ENCODE data around the gene CYP1B1. TPM values are rescaled to one million over a fixed set of nuclear protein-coding genes. Genes with fewer than 3 reads are reported as not detected.

The CYP1B1 gene
- total and polyA plus RNA-seq, 2 of the 13 experiments (the other 11 are each of a cell fraction or from before 2014, with no cell fraction given) = not detected

GRCh38 chr2:38107738-38108410, 31.9 kb upstream of the CYP1B1 start:
- no peak overlapping the region for H3K27ac ChIP-seq (ENCODE audit: extremely low read length, insufficient read depth, low read length)
- H3K36me3 ChIP-seq (replicated peaks in 1 of 2; ENCODE audit: control insufficient read depth in 1 of 2, insufficient read depth in 2 of 2, low read length in 2 of 2) = no peaks in the 10 kb centered on the region
- in situ Hi-C loops (cut with HindIII; ENCODE audit: extremely low pct_ligation_motif_present, low pct_unique_long_range_greater_than_20kb) (no loop called here), intact Hi-C loops (cut with micrococcal nuclease; ENCODE audit: unreplicated experiment) (no loop called here)
- no peak overlapping the region for H2AFZ ChIP-seq (ENCODE audit: low read length)
- ChIA-PET POLR2A (no interaction called here), CTCF (ENCODE audit: low intra/inter-chr PET ratio, low total read pairs) (no interaction called here)
- H3K4me3 ChIP-seq (replicated peaks in 1 of 3; ENCODE audit: insufficient read depth in 1 of 3, low read depth in 2 of 3, low read length in 3 of 3) = no peak overlapping the region
- H3K4me2 ChIP-seq (ENCODE audit: low read depth, low read length) = no peak overlapping the region
- BruUV-seq (replicated peaks) = no TSS peak
- no peaks in the 10 kb centered on the region for H3K9me3 ChIP-seq (ENCODE audit: low read length)
- no peak for ATAC-seq
- no peak overlapping the region for H3K9ac ChIP-seq (ENCODE audit: insufficient read depth, low read depth, low read length)
- peaks cover 0 to 8% of the 10 kb centered on the region in 2 experiments; a peak in 2 of 5 replicates for H3K27me3 ChIP-seq (ENCODE audit: control insufficient read depth in 1 of 2, insufficient read depth in 2 of 2, low read length in 2 of 2)
- no peaks in the 10 kb centered on the region for H4K20me1 ChIP-seq (ENCODE audit: insufficient read depth, low read length)
- DNase-seq (ENCODE audit: low spot score) = no peak
- TF ChIP-seq KIAA2018 (CRISPR knock-in tag; IDR thresholded peaks at IDR 0.05; ENCODE audit: borderline replicate concordance) (no peak), KAT7 (CRISPR knock-in tag; IDR thresholded peaks at IDR 0.05; ENCODE audit: borderline replicate concordance) (no peak), ZNF83 (CRISPR knock-in tag; IDR thresholded peaks at IDR 0.05; ENCODE audit: borderline replicate concordance) (no peak), RFX3 (CRISPR knock-in tag; IDR thresholded peaks at IDR 0.05) (no peak), ZNF570 (CRISPR knock-in tag; IDR thresholded peaks at IDR 0.05; ENCODE audit: borderline replicate concordance) (no peak)
- H3K4me1 ChIP-seq (ENCODE audit: insufficient read depth, low read length) = peaks cover 10% of the 10 kb centered on the region
- H3K79me2 ChIP-seq (ENCODE audit: insufficient read depth, low read length) = no peaks in the 10 kb centered on the region
- no peak for FAIRE-seq
- 80% methylated on average over 17 of the region's 17 CpGs for WGBS (ENCODE audit: low lambda C conversion rate)
